GM18508 (cell line): ENCODE data around the gene VPS50.
"Not testable (repeated sequence)": the region's sequence is repeated elsewhere in the genome, so short reads cannot be mapped to it uniquely, and the experiment has no call there.

Experiments used
- ATAC-seq: cut with Tn5 transposase; IDR thresholded peaks from one replicate; pipeline ENCODE4 v1.9.1; 2021; ENCODE audit warnings: moderate number of reproducible peaks; ENCODE audit not compliant: insufficient read depth, unreplicated experiment

The VPS50 gene

DNA sequence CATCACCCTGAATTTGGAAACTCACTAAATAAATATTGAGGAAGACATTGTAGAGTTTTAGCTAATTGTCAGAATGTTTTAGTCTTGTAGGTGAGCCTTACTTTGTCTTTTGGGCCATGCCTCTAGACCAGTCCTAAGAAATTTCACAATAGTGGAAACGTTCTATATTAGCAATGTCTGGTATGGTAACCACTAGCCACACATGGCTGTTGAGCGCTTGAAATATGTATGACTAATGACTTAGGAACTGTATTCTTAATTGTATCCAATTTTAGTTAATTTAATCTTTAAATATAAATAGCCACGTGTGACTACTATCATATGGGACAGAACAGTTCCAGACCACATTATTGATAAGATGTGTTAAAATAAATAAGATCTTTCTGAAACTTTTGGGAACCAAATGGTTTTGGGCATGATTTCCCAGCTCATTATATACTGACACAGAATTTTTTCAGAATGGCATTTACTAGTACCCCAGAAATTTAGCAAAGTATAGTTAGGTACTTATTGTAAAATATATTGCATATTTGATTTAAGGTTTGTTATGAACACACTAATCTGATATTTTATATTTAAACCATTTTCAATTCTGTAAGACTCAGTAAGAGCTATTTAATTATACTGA is 95.0 kb downstream of the VPS50 start:
- ATAC-seq = no peak

DNA sequence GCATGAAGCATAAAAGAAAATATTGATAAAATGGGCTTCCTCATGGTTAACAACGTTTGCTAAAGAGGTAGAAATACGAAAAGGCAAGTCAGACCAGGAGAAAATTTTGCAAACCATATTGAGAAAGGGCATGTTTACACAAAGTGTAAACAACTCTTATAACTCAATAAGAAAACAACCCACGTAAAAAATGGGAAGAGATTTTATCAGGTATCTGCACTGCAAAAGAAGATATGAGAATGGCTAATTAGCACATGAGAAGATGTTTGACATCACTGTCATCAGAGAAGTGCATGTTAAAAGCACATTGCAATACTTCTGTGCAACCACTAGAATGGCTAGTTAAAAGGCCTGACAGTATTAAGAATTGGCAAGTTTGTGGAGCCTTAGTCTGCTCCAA is 99.5 kb downstream of the VPS50 start:
- no peak for ATAC-seq

DNA sequence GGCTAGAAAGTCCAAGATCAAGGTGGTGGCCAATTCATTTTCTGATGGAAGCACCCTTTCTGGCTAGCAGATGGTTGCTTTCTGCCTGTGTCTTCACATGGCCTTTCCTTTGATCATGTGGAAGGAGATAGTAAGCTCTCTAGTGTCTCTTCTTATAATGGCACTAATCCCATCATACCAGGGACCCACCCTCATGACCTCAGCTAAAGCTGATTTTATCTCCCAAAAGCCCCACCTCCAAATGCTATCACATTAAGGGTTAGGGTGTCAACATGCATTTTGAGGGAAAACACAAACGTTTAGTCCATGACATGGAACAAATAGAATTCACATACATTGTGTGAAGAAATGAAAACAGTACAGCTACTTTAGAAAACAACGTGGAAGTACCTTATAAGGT is 100.0 kb downstream of the VPS50 start:
- ATAC-seq = no peak

DNA sequence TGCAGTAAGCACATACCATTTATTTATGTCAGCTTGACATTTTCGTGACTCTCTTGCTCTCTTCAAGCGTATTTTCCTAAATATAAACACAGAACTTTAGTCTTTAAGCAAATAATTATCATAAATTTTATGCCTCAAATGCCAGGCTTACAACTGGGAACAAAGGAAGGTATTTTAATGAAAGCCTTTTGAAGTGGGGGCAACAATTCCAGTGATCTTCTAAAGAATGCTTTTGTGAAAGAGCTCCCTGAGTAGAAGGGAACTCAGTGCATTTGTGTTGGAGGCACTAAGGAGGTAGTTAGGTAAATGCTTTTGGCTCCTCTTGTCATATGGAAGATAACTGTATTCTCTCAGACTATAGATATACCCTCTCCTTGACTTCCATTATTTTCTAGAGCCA is 104.9 kb downstream of the VPS50 start:
- no peak for ATAC-seq

DNA sequence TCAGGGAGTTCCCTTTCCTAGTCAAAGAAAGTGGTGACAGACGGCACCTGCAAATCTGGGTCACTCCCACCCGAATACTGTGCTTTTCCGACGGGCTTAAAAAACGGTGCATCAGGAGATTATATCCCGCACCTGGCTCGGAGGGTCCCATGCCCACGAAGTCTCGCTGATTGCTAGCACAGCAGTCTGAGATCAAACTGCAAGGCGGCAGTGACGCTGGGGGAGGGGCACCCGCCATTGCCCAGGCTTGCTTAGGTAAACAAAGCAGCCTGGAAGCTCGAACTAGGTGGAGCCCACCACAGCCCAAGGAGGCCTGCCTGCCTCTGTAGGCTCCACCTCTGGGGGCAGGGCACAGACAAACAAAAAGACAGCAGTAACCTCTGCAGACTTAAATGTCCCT is 110.0 kb downstream of the VPS50 start:
- not testable (repeated sequence) for ATAC-seq

DNA sequence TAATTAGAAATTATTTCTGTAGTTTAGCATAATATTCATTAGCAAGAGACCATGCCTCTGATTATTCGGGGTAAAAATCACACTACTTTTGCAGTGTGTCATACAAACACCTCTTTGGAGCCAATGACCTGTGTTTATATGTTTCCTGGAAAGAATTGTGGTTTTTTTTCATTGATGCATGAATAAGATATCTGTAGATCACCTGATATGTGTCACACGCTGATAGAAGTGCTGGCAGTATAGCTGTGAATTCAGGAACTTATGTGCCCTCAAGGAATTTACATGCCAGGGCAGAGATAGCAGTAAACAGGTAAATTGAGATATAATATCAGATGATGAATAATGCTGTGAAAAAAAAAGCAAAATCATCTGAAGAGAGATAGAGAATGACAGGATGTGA is 118.2 kb downstream of the VPS50 start:
- no peak for ATAC-seq

DNA sequence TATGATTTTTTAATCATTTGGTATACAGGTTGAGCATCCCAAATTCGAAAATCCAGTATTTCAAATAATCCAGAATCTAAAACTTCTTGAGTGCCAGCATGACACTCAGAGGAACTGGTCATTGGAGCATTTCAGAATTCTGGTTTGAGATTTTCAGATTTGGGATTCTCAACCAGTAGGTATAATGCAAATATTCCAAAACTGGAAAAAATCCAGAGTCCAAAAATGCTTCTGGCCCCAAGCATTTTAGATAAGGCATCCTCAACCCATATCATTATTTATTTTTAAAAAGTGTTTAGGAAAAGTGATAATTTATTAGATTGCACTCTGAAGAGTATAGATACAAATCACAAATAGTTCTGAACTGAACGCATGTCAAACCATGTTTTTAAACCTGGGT is 120.7 kb downstream of the VPS50 start:
- ATAC-seq = no peak

DNA sequence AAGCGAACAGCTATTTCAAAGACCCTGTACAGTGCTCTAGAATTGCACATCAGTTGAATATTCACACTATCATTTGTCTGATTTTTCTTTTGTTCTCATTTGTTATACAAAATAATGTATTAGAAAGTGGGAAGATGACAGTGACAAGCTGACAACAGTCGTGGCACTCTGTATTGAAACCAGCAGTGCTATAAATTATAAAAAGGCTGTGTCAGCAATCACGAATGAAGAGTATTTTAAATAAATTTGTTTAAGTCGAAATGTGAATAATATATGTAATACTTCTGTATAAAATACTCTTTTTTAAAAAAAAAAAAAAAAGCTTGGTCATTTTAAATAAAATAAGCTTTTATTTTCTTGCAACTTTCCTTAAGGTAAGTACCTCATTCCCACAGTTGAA is 122.6 kb downstream of the VPS50 start:
- ATAC-seq = no peak

DNA sequence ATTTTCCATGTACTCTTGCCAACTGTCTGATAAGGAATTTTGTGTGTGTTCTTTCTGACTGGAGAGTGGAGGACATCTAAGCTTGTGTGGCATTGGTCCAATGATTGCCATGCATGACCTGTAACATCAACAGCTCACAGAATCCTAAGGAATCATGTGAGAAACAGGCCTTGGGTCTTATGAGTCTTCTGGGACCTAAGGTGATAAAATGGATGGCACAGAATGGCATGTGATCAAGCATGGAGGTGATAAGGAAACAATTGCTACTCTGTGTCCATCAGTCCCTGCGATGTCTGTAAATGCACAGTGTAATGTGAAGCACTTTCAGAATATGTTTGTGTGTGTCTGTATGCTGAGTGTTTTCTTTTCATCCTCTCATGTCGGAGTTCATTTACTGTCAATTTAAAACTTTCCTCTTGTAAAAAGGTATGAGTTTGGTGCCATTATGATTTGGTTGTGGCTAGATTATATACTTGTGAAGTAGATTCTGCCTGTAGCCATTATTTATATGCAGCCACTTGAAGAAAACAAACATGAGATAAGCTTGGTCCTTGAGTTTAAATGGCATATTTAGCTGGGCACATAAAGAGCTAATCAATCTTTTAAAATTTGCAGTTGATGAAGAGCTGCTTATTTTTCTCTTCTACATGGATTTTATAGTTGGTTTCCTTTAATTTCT is 127.5 kb downstream of the VPS50 start:
- ATAC-seq = no peak

DNA sequence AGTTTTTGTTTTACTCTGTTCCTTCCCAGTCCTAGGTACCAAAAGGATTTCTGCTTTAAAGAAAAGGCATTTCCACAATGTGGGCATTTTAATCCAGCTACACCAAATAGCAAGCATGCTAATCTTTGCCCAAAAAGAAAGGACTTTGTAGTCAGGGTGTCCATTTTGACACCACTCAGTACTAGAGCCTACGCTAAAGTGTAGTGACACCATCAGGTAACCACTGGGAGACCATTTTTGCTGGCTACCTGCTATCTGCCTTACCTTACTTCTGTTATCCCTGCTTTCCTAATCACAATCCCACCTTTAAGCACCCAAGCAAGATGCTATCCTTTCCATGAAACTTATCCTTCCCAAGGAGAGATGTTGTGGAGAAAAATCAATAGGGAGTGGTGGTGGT is 129.7 kb downstream of the VPS50 start:
- no peak for ATAC-seq

DNA sequence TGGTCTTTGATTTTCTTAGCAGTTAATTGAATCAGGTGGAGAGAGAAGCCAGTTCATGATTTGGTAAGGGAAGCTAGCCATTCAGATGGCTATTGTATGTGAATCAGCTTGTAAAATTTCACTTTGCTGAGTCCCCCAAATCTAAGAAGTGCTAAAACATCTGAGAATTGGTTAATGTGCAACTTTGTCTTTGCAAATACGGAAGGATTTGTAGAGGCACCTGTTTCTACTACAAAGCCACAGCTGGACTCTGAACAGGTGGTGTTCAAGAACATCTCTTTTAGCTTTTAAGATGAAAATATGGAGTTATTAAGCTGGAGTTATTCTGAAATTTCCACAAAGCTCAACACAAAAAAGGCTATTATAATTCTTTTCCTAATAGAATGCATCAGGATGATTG is 132.6 kb downstream of the VPS50 start:
- ATAC-seq = no peak

DNA sequence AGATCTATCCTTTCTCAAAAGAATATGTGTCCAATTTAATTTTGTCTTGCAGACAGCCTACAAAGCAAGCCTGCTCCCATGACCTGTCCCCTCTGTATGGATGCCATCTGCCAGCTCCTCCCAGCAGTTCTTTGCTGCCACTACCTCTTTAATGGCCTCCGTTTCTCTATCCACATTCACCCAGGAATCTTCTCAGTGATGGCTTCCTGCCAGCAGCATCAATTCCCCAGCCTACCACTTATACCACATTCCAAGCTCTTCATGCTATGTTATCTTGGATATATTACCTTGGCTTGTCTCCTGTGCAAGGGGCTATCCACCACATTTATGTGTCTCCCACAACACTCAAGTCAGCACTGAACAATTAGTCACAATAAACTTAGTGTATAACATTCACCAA is 133.2 kb downstream of the VPS50 start:
- no peak for ATAC-seq

DNA sequence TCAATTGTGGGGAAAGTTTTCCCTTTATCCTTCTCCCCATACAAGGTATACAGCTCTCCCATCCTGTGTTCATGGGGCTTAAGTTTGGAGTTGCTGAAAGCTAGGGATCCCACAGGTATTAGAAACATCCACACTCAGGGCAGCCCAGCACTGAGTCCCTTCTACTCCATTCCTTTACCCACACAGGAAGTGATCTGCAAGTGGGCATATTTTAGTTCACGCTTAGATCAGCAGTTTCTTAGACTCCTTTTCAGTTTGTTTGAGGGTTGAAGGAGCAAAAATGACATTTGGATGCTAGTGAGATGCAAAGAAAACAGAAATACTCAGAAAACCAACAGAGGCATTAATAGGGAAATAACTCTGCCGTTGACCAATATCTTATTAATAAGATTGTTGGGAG is 134.7 kb downstream of the VPS50 start:
- no peak for ATAC-seq

DNA sequence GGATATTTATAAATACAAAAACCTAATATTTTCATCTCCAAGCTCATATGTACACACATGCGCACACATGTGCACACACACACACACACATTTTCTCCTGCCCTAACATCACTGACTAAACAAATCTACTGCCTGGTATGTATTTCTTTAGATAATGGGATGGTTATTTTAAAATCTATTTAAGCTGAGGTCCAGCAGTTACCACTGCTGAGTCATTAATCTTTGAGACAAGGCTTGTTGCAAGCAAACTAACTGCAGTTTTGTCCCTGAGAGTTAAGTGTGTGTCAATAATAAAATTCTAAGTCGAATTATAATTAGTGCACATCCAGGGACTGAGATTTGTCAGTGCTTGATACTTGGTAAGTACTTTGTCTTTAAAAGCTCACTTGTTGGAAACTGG is 135.1 kb downstream of the VPS50 start:
- no peak for ATAC-seq

DNA sequence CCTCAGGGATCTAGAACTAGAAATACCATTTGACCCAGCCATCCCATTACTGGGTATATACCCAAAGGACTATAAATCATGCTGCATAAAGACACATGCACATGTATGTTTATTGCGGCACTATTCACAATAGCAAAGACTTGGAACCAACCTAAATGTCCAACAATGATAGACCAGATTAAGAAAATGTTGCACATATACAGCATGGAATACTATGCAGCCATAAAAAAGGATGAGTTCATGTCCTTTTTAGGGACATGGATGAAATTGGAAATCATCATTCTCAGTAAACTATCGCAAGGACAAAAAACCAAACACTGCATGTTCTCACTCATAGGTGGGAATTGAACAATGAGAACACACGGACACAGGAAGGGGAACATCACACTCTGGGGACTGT is 138.8 kb downstream of the VPS50 start:
- ATAC-seq = not testable (repeated sequence)

DNA sequence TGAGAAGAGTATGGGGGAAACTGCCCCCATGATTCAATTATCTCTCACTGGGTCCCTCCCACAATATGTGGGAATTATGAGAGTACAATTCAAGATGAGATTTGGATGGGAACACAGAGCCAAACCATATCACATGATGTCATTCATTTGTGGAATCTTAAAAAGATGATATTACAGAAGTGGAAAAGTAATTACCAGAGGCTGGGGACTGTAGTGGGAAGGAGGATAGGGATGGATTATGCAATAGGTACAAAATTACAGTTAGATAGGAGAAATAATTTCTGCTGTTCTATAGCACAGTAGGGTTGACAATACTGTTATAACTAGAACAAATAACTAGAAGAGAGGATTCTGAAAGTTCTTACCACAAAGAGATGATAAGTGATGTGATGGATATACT is 141.4 kb downstream of the VPS50 start:
- no peak for ATAC-seq

DNA sequence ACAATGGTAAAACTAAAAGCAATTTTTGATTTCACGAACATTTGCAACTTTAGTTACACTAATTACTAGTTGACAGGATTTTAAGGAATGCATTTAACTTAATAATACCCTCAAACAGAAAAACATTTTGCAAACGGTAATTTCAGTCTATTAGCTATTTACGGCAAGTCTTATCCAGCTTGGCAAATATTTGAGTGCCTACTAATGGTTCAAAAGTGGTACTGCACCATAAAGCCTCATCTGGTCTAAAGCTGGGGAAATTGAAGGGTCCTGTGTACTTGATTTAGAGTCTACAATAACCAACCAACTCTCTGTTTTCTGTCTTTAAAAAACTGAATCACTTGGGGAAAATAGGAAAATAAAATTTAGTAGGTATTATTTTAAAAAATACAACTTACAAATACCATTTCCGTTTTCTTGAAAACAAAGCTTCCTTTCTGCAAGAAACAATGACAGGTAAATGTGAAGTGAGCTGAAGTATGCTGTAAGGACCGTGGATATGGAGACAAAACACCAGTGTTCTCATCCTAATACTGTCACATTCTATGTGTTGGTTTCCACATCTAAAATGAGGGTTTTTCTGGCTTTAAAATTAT is 142.3 kb downstream of the VPS50 start:
- ATAC-seq = peak; percentile 70

DNA sequence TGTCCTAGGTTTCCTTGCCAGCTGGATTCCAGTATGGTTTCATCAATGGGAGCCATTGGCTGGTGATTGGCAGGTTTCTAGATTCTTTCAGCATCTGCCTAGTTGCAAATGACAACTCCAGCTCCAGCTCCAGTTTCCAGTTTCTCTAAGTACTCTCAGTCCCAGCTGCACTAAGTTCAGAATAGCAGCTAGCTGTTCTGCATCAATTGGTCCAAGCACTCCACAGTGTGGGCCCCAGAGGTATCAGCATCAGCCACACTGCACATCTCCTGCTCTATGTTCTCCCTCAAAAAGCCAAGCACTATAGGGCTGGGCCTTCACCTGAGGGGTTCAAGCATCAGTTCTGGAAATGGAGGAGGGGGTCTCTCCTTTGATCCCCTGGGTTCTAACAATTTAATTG is 143.4 kb downstream of the VPS50 start:
- no peak for ATAC-seq

DNA sequence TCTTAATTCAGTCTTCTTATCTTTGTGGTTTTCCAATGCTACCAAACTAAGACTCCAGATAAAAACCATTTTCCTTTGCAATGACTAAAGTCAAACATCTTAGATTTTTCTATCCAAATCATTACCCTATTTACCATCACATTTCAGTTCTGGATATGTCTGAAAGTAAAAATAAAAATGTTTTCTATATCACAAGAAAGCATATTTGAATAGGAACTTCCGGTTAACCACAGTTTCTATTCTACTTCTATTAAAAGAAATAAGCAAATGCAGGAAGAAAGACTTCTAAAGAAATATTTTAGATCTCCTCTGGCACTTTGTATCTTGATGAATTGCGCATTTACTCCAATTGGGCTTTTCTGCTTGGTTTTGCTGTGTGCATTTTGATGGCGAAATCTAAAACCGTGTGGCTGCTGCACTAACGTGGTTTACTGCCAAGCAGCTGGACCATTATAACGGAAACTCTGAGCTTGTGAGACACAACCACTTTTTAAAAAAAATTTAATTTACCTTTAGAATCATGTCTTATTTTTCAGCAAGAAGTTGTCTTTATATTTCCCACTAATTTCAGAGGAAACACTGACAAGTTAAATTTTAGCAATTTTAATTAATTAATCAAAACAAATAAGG is 146.1 kb downstream of the VPS50 start:
- no peak for ATAC-seq

DNA sequence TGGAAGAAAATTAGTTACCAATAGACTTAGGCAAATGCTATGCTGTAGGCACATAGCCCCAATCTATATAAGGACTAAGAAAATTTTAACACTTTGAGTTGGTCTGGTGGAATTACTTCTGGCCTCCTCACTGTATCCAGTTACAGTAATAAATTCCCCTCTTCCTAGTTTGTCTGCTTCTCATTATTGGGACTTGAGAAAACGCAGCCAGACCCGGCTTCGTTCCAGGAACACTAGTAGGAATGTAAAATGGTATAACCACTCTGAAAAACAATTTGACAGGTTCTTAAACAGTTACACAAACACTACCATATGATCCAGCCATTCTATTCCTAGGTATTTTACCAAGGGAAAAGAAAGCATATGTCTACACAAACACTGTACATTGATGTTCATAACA is 150.2 kb downstream of the VPS50 start:
- ATAC-seq = no peak

DNA sequence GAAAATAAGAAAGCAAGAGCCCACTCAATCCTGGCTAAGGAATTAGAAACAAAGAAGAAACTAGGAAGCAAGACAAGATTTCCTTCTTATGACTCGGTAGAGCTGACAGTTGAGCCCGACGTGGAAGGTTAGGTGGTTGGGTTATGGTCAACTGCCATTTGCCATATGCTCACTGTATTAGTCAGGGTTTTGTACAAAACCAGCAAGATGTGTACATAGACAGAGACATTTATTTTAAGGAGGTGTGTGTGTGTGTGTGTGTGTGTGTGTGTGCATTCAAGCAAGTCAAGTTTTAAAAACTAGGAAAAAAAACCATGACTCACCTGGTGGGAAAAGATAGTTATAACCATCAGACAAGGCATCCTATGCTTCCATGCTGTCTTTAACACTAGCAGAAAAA is 158.5 kb downstream of the VPS50 start:
- ATAC-seq = no peak

DNA sequence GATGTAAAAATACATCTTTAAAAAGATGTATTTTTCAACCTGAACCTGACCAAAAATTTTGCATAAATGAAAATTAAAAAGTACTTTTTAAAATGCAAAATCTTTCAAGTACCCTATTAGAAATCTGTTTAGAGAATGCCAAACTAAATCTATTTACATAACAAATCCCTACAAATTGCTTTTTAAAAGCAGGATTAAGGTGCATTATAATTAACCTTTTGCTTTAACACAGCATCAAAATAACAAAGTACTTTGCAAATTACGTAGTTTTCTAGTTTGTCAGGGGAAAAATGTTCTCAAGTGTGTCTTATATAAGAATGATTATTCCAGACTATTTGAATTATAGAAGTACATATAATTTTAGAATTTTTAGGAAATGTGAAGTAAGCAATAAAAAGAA is 160.8 kb downstream of the VPS50 start:
- ATAC-seq = no peak
